ENCODE data around the gene ARHGAP6. TPM values are rescaled to one million over a fixed set of nuclear protein-coding genes. Genes with fewer than 3 reads are reported as not detected.

ARHGAP6 gene
- total RNA-seq, 1 donor from 2014 or later: 1.2 TPM

DNA sequence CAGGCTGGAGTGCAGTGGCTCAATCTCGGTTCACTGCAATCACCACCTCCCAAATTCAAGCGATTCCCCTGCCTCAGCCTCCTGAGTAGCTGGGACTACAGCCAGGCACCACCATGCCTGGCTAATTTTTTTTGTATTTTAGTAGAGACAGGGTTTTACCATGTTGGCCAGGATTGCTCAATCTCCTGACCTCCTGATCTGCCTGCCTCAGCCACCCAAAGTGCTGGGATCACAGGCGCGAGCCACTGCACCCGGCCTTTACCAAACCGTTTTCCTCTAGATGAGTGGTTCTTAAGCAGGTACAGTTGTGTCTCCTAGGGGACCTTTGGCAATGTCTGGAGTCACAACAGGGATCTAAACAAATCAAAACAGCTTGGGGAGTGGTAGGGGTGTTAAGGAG is 360.9 kb downstream of the ARHGAP6 start:
- no peaks in the 10 kb centered on the region for H3K27me3 ChIP-seq
- H3K4me1 ChIP-seq: no peaks in the 10 kb centered on the region
- no peak overlapping the region for H2AFZ ChIP-seq (replicated peaks)
- no peak for DNase-seq (ENCODE audit: low spot score)
- Mint-ChIP-seq H3K4me1 (peaks cover 4% of the 10 kb centered on the region), H3K36me3 (no peaks in the 10 kb centered on the region), H3K9me3 (peaks cover 2% of the 10 kb centered on the region), H3K4me3 (no peak overlapping the region), H3K27ac (no peak overlapping the region), H3K27me3 (ENCODE audit: insufficient read depth, low read depth) (no peaks in the 10 kb centered on the region)
- no peaks in the 10 kb centered on the region for H3K79me2 ChIP-seq (ENCODE audit: low read depth)
- no peaks in the 10 kb centered on the region for H4K20me1 ChIP-seq (ENCODE audit: low read depth)
- no peak overlapping the region for H3K4me3 ChIP-seq
- TF ChIP-seq EZH2 (IDR thresholded peaks at IDR 0.05): no peak
- TF ChIP-seq EZH2phosphoT487 (IDR thresholded peaks at IDR 0.05): no peak
- TF ChIP-seq, protein P1, sequence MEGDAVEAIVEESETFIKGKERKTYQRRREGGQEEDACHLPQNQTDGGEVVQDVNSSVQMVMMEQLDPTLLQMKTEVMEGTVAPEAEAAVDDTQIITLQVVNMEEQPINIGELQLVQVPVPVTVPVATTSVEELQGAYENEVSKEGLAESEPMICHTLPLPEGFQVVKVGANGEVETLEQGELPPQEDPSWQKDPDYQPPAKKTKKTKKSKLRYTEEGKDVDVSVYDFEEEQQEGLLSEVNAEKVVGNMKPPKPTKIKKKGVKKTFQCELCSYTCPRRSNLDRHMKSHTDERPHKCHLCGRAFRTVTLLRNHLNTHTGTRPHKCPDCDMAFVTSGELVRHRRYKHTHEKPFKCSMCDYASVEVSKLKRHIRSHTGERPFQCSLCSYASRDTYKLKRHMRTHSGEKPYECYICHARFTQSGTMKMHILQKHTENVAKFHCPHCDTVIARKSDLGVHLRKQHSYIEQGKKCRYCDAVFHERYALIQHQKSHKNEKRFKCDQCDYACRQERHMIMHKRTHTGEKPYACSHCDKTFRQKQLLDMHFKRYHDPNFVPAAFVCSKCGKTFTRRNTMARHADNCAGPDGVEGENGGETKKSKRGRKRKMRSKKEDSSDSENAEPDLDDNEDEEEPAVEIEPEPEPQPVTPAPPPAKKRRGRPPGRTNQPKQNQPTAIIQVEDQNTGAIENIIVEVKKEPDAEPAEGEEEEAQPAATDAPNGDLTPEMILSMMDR (IDR thresholded peaks at IDR 0.05): no peak
- no peak overlapping the region for H3K27ac ChIP-seq
- no peaks in the 10 kb centered on the region for H3F3A ChIP-seq (ENCODE audit: low read depth)
- no peaks in the 10 kb centered on the region for H3K36me3 ChIP-seq
- H3K4me2 ChIP-seq: no peak overlapping the region
- H3K9me3 ChIP-seq (ENCODE audit: low read depth): no peaks in the 10 kb centered on the region
- no peak overlapping the region for H3K9ac ChIP-seq

DNA sequence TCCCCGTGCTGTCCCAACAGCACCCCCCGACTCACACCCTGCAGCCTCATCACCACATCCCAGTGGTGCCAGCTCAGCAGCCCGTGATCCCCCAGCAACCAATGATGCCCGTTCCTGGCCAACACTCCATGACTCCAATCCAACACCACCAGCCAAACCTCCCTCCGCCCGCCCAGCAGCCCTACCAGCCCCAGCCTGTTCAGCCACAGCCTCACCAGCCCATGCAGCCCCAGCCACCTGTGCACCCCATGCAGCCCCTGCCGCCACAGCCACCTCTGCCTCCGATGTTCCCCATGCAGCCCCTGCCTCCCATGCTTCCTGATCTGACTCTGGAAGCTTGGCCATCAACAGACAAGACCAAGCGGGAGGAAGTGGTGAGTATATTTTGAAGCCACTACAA is 367.1 kb downstream of the ARHGAP6 start:
- H3K27me3 Mint-ChIP-seq (ENCODE audit: insufficient read depth, low read depth): no peaks in the 10 kb centered on the region
- TF ChIP-seq EZH2 (IDR thresholded peaks at IDR 0.05): no peak
- TF ChIP-seq EZH2phosphoT487 (IDR thresholded peaks at IDR 0.05): no peak
- TF ChIP-seq, protein P1 (IDR thresholded peaks at IDR 0.05): no peak
- H3K27ac ChIP-seq: no peak overlapping the region
- H3K4me3 ChIP-seq: no peak overlapping the region
- no peaks in the 10 kb centered on the region for H3K27me3 ChIP-seq
- no peaks in the 10 kb centered on the region for H3K4me1 ChIP-seq
- no peak overlapping the region for H3K27ac Mint-ChIP-seq
- no peak overlapping the region for H3K4me3 Mint-ChIP-seq
- no peak for DNase-seq (ENCODE audit: low spot score)
- H3K9ac ChIP-seq: no peak overlapping the region
- no peaks in the 10 kb centered on the region for H3K79me2 ChIP-seq (ENCODE audit: low read depth)
- H2AFZ ChIP-seq (replicated peaks): no peak overlapping the region
- no peaks in the 10 kb centered on the region for H4K20me1 ChIP-seq (ENCODE audit: low read depth)
- no peaks in the 10 kb centered on the region for H3K9me3 ChIP-seq (ENCODE audit: low read depth)
- no peaks in the 10 kb centered on the region for H3F3A ChIP-seq (ENCODE audit: low read depth)
- no peaks in the 10 kb centered on the region for H3K9me3 Mint-ChIP-seq
- H3K4me1 Mint-ChIP-seq: peaks cover 12% of the 10 kb centered on the region
- H3K36me3 ChIP-seq: no peaks in the 10 kb centered on the region
- H3K4me2 ChIP-seq: no peak overlapping the region
- H3K36me3 Mint-ChIP-seq: no peaks in the 10 kb centered on the region

DNA sequence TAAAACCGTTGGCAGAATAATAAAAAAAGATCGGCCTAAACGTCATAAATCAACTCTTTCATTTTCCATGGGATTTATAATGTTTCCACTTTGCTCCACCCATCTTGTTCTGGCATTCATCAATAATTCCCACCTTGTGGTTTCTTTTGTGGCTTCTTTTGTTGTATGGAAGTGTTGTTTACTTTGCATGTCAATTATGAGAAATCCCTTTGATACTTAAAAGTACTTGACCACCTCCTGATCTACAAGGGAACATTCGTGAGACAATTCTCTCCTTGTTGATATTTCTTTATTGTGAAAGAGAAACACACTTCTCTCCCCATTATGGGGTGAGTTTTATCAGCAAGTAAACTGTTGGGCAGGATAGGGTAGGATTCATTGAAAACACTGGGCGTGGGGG is 369.7 kb downstream of the ARHGAP6 start:
- H3K9ac ChIP-seq: no peak overlapping the region
- no peaks in the 10 kb centered on the region for H3K79me2 ChIP-seq (ENCODE audit: low read depth)
- H3K27me3 ChIP-seq: no peaks in the 10 kb centered on the region
- H4K20me1 ChIP-seq (ENCODE audit: low read depth): no peaks in the 10 kb centered on the region
- H3K9me3 ChIP-seq (ENCODE audit: low read depth): no peaks in the 10 kb centered on the region
- H3F3A ChIP-seq (ENCODE audit: low read depth): no peaks in the 10 kb centered on the region
- H3K27ac ChIP-seq: no peak overlapping the region
- no peak overlapping the region for H2AFZ ChIP-seq (replicated peaks)
- H3K4me3 Mint-ChIP-seq: no peak overlapping the region
- no peaks in the 10 kb centered on the region for H3K27me3 Mint-ChIP-seq (ENCODE audit: insufficient read depth, low read depth)
- no peaks in the 10 kb centered on the region for H3K36me3 ChIP-seq
- DNase-seq (ENCODE audit: low spot score): no peak
- H3K27ac Mint-ChIP-seq: no peak overlapping the region
- H3K4me2 ChIP-seq: no peak overlapping the region
- H3K4me1 ChIP-seq: no peaks in the 10 kb centered on the region
- no peaks in the 10 kb centered on the region for H3K36me3 Mint-ChIP-seq
- H3K4me3 ChIP-seq: no peak overlapping the region
- peaks cover 18% of the 10 kb centered on the region for H3K4me1 Mint-ChIP-seq
- TF ChIP-seq EZH2phosphoT487 (IDR thresholded peaks at IDR 0.05) (no peak), EZH2 (IDR thresholded peaks at IDR 0.05) (no peak)
- TF ChIP-seq, protein P1 (IDR thresholded peaks at IDR 0.05): no peak
- H3K9me3 Mint-ChIP-seq: no peaks in the 10 kb centered on the region

Data from neural progenitor cell (in vitro differentiated cells).